ENCODE measurements around the gene AOX1. TPM values are rescaled to one million over a fixed set of nuclear protein-coding genes. Genes with fewer than 3 reads are reported as not detected.
A peak's percentile ranks its signal among the peaks of the same experiment; 100 is the strongest.
"Not testable (repeated sequence)": the region's sequence is repeated elsewhere in the genome, so short reads cannot be mapped to it uniquely, and the experiment has no call there.

The AOX1 gene
- polyA plus RNA-seq (ENCODE audit: insufficient read length in 3 of 3), result 1 to 10 TPM; 1.7 to 2.8 (median 2.2) TPM

- peak in 1 of 3 donors; percentile 36 for DNase-seq (ENCODE audit: low read depth in 3 of 3, low spot score in 2 of 3)
Observed at GRCh38 chr2:200585730-200586643, at the start of gene AOX1. TSS of gene AOX1 (plus strand) at chr2:200586014. CDS start at chr2:200586109, 95 bp downstream.

GRCh38 chr2:200538139-200538538 is 47.7 kb upstream of the AOX1 start:
- no peak for DNase-seq (ENCODE audit: low read depth in 3 of 3, low spot score in 2 of 3)

DNA sequence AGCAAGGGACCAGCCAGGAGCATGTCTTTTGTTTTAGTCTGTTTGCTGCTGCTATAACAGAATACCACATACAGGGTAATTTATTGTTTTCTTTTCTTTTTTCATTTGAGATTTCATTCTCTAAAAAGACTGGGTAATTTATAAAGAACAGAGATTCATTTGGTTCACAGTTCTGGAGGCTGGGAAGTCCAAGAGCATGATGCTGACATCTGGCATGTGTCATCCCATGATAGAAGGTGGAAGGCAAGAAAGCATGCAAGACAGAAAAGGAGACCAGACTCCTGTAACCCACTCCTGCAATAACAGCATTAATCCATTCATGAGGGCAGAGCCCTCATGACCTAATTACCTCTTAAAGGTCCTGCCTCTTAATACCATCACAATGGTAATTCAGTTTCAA is 45.0 kb upstream of the AOX1 start:
- DNase-seq (ENCODE audit: low read depth in 3 of 3, low spot score in 2 of 3), result no peak

GRCh38 chr2:200566596-200566995 is 19.2 kb upstream of the AOX1 start:
- not testable (repeated sequence) for DNase-seq (ENCODE audit: low read depth in 3 of 3, low spot score in 2 of 3)

DNA sequence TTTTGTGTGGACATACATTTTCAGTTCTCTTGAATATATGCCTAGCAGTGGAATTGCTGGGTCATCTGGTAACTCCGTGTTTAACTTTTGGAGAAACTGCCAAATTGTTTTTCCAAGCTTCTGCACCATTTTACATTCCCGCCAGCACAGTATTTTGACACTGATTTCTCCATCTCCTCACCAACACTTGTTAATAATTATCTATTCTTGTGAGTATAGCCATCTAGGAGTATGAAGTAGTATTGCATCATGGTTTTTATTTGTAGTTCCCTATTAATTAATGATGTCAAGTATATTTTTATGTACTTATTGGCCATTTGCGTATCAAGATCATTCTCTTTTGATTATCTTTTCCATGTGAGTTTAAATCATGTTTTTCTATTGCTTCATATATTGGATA is 17.9 kb upstream of the AOX1 start:
- DNase-seq (ENCODE audit: low read depth in 3 of 3, low spot score in 2 of 3), result no peak

DNA sequence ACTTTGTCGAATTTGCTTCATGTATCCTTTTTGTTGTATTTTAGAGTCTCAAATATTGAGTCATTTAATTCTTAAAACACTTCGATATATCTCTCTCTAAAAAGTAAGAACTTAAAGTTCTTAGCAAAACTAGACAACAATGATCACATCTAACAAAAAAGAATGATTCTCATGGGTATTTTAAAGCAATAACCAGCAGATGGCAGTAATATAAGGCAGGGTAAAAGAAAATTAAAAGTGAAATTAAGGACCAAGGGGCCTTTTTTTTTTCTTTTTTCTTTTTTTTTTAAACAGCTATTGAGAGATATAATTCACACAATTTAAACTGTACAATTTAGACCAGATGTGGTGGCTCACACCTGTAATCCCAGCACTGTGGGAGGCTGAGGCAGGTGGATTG is 9.9 kb upstream of the AOX1 start:
- DNase-seq (ENCODE audit: low read depth in 3 of 3, low spot score in 2 of 3), result no peak

- no peak for DNase-seq (ENCODE audit: low read depth in 3 of 3, low spot score in 2 of 3)
Observed at GRCh38 chr2:200577027-200577426, 8.8 kb upstream of the AOX1 start.

- DNase-seq (ENCODE audit: low read depth in 3 of 3, low spot score in 2 of 3), result no peak
Observed at GRCh38 chr2:200578778-200579177, 7.0 kb upstream of the AOX1 start.

DNA sequence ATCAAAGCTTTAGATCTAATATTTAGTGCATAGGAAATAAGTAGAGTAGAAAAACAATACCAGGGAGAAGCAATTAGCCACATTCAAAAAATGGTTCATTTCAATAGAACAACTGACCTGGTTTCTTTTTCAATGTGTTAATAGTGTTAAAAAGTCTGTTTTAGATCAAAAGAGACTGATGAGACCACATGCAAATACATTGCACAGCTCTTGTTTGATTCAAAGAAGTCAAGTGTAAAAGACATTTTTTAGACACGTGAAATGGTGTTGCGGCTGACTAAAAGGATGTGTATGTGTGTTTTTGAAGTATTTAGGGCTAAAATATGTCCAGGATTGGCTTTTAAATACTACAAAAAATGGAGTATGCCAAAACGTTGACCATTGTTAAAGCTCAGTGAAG is 1.2 kb upstream of the AOX1 start:
- no peak for DNase-seq (ENCODE audit: low read depth in 3 of 3, low spot score in 2 of 3)

DNA sequence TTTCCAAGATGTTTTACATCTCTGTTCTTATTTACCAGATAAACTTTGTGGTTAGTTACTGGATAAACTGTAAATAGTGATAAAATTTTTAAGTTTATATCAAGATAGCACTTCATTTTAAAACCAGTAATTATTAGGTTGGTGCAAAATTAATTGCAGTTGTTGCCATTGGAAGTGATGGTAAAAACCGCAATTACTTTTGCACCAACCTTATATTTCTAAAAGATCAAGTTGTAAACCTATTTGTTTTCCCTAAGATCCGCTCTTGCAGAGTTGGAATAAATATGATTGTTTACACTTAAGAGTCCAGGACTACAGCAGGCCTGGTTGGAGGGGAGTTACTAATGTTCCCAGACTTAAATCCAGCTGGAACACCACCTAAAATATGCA is 479 bp upstream of the AOX1 start:
- DNase-seq (ENCODE audit: low read depth in 3 of 3, low spot score in 2 of 3), result no peak

DNA sequence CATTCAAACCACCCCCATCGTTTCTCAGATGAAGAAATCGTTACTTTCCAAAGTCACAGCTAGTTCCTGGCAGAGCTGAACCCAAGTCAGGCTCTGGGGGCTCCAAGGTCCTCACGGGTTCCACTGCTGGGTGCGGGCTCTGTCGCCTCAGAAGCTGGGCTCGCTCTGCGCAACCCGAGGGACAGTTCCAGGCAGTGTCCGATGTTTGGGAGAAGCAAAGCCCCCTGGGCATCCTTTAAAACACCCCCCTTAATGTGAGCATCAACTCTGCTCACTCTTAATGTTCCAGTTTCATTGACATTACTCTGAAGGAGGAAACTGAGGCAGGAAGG is 796 bp downstream of the AOX1 start:
- DNase-seq (ENCODE audit: low read depth in 3 of 3, low spot score in 2 of 3), result no peak

DNA sequence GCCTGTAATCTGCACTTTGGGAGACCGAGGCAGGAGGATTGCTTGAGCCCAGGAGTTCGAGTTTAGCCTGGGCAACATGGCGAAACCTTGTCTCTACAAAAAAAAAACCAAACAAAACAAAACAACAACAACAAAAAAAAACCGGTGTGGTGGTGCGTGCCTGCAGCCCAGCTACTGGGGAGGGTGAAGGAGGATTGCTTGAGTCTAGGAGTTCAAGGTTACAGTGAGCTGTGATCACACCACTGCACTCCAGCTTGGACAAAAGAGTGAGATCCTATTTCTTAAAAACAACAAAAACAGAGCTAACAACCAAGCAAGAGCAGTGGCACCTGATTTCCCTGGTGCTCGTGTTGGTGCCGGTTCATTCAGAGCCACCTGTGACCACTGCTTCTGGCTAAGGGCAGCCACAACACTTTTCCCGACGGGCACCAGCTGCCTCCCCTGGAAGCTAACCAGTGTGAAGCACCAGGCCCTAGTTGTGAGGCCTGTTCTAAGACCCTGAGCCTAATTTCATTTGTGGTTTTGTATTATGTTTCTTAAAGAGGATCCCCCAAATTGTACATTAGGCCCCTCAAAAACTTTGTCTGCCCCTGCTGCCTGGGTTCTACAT is 1.3 kb downstream of the AOX1 start:
- no peak for DNase-seq (ENCODE audit: low read depth in 3 of 3, low spot score in 2 of 3)

- no peak for DNase-seq (ENCODE audit: low read depth in 3 of 3, low spot score in 2 of 3)
Observed at GRCh38 chr2:200588076-200588678, 2.4 kb downstream of the AOX1 start.

DNA sequence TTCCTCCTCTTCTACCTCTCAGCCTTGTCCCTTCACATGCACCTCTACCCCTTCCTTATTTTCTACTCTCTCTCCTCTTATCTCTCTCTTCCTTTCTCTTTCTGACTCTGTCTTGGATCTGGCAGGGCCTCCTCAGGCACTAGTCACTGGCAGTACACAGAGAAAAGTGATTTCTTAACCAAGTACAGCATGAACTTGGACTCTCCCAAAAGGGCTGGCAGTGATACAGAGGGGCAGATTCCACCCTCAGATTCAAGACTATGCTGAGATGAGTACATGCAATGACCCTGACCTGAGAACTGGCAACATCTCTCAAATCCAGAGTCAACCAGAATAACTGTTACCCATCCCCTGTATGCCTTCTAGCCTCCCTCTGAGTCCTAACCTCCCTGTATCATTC is 4.3 kb downstream of the AOX1 start:
- DNase-seq (ENCODE audit: low read depth in 3 of 3, low spot score in 2 of 3), result no peak

GRCh38 chr2:200591308-200591707 is 5.5 kb downstream of the AOX1 start:
- DNase-seq (ENCODE audit: low read depth in 3 of 3, low spot score in 2 of 3), result no peak

DNA sequence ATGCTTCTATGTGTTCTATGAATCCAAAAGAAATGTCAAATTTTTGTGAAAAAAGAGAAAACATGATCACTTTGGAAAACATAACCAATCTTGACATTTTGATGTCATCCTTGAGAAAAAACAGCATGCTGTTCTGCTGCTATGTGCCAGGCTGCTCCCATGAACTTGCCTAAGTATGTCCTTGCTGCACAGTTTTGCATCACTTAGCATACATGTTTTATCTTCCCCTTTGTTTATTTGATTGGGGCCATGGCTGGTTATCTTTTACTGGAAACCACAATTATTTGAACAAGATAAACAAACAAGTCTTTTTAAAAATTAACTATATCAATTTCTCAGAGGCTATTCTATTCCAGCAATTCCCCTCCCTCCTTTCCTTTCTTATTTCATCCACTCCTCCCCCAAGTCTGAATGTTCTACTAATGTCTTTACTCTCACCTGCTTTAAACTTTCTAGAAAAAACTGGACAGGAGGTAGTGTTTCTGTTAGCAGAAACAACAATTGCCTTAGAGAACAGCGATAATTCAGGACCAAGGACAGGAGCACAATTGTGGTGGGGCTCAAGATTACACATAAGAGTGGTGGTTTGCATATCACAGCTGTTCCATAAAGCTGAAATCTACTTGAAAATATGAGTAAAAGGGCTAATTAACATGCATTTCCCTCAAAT is 6.7 kb downstream of the AOX1 start:
- no peak for DNase-seq (ENCODE audit: low read depth in 3 of 3, low spot score in 2 of 3)

- no peak for DNase-seq (ENCODE audit: low read depth in 3 of 3, low spot score in 2 of 3)
Observed at GRCh38 chr2:200593905-200594304, 8.1 kb downstream of the AOX1 start.

GRCh38 chr2:200595913-200596312 is 10.1 kb downstream of the AOX1 start:
- no peak for DNase-seq (ENCODE audit: low read depth in 3 of 3, low spot score in 2 of 3)

DNA sequence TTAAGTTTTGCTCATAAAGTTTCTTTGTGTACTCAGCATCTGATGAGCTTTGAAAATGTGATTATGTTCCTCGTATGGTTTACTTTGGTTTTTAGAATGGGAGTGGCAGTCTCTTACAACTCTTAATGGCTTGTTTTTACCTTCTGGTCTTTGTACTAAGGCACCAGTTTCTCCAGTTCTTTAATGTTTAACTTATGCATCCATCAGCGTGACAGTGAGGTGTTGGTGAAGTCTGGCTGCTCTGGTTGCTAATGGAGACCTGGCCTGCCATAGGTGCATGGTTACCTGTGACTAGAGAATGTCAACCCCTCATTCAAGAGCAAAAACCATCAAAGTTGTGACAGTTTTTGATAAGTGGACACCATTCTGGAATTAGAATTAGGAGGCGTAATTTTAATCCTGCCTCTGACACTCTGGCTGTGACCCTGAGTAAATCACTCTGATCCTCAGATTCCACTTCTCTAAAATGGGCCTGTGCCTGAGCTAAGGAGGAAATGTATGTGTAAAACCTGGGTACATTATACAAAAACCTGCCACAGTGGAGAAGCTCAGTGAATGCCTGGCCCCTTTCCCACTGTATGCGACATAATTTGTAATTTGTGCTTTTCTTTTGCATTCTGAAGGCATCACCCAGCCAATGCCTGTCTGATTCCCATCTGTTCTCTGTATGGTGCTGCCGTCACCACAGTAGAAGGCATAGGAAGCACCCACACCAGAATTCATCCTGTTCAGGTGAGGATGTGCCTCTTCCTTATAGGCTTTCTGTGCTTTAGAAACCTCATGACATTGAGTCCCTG is 11.2 kb downstream of the AOX1 start:
- no peak for DNase-seq (ENCODE audit: low read depth in 3 of 3, low spot score in 2 of 3)

DNA sequence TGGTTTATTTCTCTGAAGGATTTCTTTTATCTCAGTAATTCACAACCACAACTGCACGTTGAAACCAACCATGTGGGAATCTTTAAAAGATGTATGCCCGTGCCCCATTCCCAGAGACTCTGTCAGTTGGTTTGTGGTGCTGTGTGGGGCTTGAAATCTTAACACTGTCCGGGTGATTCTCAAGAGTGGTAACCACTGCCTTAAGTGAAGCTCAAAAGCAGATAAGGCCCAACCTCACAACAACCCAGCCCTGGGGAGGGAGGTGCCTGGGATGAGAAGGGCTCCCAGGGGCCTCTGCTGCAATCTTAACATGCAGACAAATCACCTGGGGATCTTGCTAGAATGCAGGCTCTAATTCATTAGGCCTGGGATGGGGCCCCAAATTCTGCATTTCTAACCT is 13.4 kb downstream of the AOX1 start:
- DNase-seq (ENCODE audit: low read depth in 3 of 3, low spot score in 2 of 3), result no peak
